ENCODE results near the gene CHD2. TPM values are rescaled to one million over a fixed set of nuclear protein-coding genes. Genes with fewer than 3 reads are reported as not detected.
A peak's percentile ranks its signal among the peaks of the same experiment; 100 is the strongest.

Gene CHD2
- total and polyA plus RNA-seq, 4 donors: 39.4 to 547 (median 76.3) TPM

DNA sequence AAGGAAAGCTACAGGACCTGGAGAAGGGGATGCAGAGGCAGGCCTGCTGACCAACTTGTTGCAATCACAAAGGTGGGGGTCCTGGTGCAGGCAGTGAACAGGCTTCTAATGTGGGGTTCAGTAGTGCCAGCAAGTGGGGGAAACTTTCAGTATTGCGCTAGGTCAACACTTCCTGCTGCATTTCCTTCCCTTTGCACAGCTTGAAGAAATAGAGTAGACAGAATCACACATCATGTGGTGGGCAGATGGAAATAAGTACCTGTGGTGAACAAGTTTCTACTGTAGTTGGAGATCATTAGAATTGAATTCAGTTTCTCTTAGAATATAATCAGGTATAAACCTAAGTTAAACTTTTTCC is 125.5 kb downstream of the CHD2 start:
- Histone ChIP-seq H3K27me3 (ENCODE audit: control insufficient read depth in 3 of 3, insufficient read depth in 3 of 3, low read length in 2 of 3) (no peaks in the 10 kb centered on the region), H3K4me3 (no peak overlapping the region), H3K4me1 (ENCODE audit: control insufficient read depth in 5 of 5, insufficient read depth in 5 of 5, low read length in 5 of 5) (peaks cover 8 to 28% (median 15%) of the 10 kb centered on the region in 5 donors), H3K27ac (ENCODE audit: low read depth in 1 of 2, low read length in 1 of 2) (peak overlapping the region in 1 of 2 donors; percentile 9), H3K9ac (ENCODE audit: insufficient read depth in 1 of 2, low read length in 2 of 2) (no peak overlapping the region), H3K36me3 (ENCODE audit: control insufficient read depth in 4 of 4, insufficient read depth in 4 of 4, low read length in 4 of 4) (peaks cover 16 to 64% (median 50%) of the 10 kb centered on the region in 4 donors), H3K9me3 (ENCODE audit: control insufficient read depth in 4 of 4, insufficient read depth in 3 of 4, low read length in 3 of 4) (peaks cover 0 to 6% (median 0%) of the 10 kb centered on the region in 4 donors)
- WGBS, 2 donors: 22 to 61% methylated on average over 1 of the region's 1 CpG
- TF ChIP-seq, protein P1, sequence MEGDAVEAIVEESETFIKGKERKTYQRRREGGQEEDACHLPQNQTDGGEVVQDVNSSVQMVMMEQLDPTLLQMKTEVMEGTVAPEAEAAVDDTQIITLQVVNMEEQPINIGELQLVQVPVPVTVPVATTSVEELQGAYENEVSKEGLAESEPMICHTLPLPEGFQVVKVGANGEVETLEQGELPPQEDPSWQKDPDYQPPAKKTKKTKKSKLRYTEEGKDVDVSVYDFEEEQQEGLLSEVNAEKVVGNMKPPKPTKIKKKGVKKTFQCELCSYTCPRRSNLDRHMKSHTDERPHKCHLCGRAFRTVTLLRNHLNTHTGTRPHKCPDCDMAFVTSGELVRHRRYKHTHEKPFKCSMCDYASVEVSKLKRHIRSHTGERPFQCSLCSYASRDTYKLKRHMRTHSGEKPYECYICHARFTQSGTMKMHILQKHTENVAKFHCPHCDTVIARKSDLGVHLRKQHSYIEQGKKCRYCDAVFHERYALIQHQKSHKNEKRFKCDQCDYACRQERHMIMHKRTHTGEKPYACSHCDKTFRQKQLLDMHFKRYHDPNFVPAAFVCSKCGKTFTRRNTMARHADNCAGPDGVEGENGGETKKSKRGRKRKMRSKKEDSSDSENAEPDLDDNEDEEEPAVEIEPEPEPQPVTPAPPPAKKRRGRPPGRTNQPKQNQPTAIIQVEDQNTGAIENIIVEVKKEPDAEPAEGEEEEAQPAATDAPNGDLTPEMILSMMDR (IDR thresholded peaks at IDR 0.05; ENCODE audit: control extremely low read depth, extremely low read depth): no peak
- ATAC-seq (ENCODE audit: insufficient read depth, low FRiP score) (no peak), DNase-seq (no peak)

- Histone ChIP-seq H3K9me3 (ENCODE audit: control insufficient read depth in 4 of 4, insufficient read depth in 3 of 4, low read length in 3 of 4) (peaks cover 0 to 6% (median 0%) of the 10 kb centered on the region in 4 donors), H3K27me3 (ENCODE audit: control insufficient read depth in 3 of 3, insufficient read depth in 3 of 3, low read length in 2 of 3) (no peaks in the 10 kb centered on the region), H3K4me1 (ENCODE audit: control insufficient read depth in 5 of 5, insufficient read depth in 5 of 5, low read length in 5 of 5) (peaks cover 8 to 28% (median 15%) of the 10 kb centered on the region in 5 donors), H3K9ac (ENCODE audit: insufficient read depth in 1 of 2, low read length in 2 of 2) (no peak overlapping the region), H3K27ac (ENCODE audit: low read depth in 1 of 2, low read length in 1 of 2) (peak overlapping the region in 1 of 2 donors; percentile 67), H3K4me3 (no peak overlapping the region), H3K36me3 (ENCODE audit: control insufficient read depth in 4 of 4, insufficient read depth in 4 of 4, low read length in 4 of 4) (peaks cover 12 to 57% (median 45%) of the 10 kb centered on the region in 4 donors)
- no peak for DNase-seq
- TF ChIP-seq, protein P1 (IDR thresholded peaks at IDR 0.05; ENCODE audit: control extremely low read depth, extremely low read depth): no peak
- no peak for ATAC-seq (ENCODE audit: insufficient read depth, low FRiP score)
- 56 to 82% methylated on average over 9 of the region's 9 CpGs for WGBS, 2 donors
Measured at GRCh38 chr15:93026380-93026817, 126.3 kb downstream of the CHD2 start.

GRCh38 chr15:93027413-93027812 is 127.3 kb downstream of the CHD2 start:
- H3K4me1 ChIP-seq (ENCODE audit: control insufficient read depth in 5 of 5, insufficient read depth in 5 of 5, low read length in 5 of 5): peaks cover 8 to 28% (median 15%) of the 10 kb centered on the region in 5 donors
- WGBS, 2 donors: 53 to 72% methylated on average over 10 of the region's 10 CpGs

More at GRCh38 chr15:93027413-93027812, 127.3 kb downstream of the CHD2 start:
- DNase-seq (no peak), ATAC-seq (ENCODE audit: insufficient read depth, low FRiP score) (no peak)
- Histone ChIP-seq H3K9ac (ENCODE audit: insufficient read depth in 1 of 2, low read length in 2 of 2) (no peak overlapping the region), H3K4me3 (no peak overlapping the region), H3K9me3 (ENCODE audit: control insufficient read depth in 4 of 4, insufficient read depth in 3 of 4, low read length in 3 of 4) (peaks cover 0 to 6% (median 0%) of the 10 kb centered on the region in 4 donors), H3K27ac (ENCODE audit: low read depth in 1 of 2, low read length in 1 of 2) (peak overlapping the region in 1 of 2 donors; percentile 75), H3K27me3 (ENCODE audit: control insufficient read depth in 3 of 3, insufficient read depth in 3 of 3, low read length in 2 of 3) (no peaks in the 10 kb centered on the region), H3K36me3 (ENCODE audit: control insufficient read depth in 4 of 4, insufficient read depth in 4 of 4, low read length in 4 of 4) (peaks cover 6 to 47% (median 36%) of the 10 kb centered on the region in 4 donors)
- TF ChIP-seq, protein P1 (IDR thresholded peaks at IDR 0.05; ENCODE audit: control extremely low read depth, extremely low read depth): no peak
